SK-N-SH treated with all-trans-retinoic acid at 6 μM for 48 hours (cell line): ENCODE results near the gene AOC2.

Experiments used
- ATAC-seq: fragments of 200-7000 bp; cut with Tn5 transposase; 3 replicates; pipeline ENCODE4 v1.9.1; 2020; ENCODE audit warnings: mild to moderate bottlenecking, moderate library complexity
- ARNTL ChIP-seq: fragments of 450-650 bp; formaldehyde crosslinking; IDR thresholded peaks from 2 replicates; pipeline ENCODE4 v1.5.0; 2020; ENCODE audit warnings: low read depth, mild to moderate bottlenecking, moderate library complexity, borderline replicate concordance
- BACH2 ChIP-seq: fragments of 250-450 bp; sonication (Bioruptor Pico); IDR thresholded peaks from 2 replicates; pipeline ENCODE4 v1.9.0; 2021; ENCODE audit warnings: mild to moderate bottlenecking, borderline replicate concordance
- CREB5 ChIP-seq: fragments of 250-450 bp; sonication (Bioruptor Pico); IDR thresholded peaks from 2 replicates; pipeline ENCODE4 v1.5.1; 2020; ENCODE audit warnings: low read depth, mild to moderate bottlenecking, moderate library complexity
- CSDC2 ChIP-seq: fragments of 250-450 bp; sonication (Bioruptor Pico); IDR thresholded peaks from 2 replicates; pipeline ENCODE4 v1.5.0; 2020; ENCODE audit warnings: mild to moderate bottlenecking, moderate library complexity
- ESRRG ChIP-seq: fragments of 250-450 bp; sonication (Bioruptor Pico); IDR thresholded peaks from 2 replicates; pipeline ENCODE4 v1.6.1; 2021; ENCODE audit warnings: mild to moderate bottlenecking
- GLIS3 ChIP-seq: fragments of 250-450 bp; sonication (Bioruptor Pico); IDR thresholded peaks from 2 replicates; pipeline ENCODE4 v1.5.0; 2020; ENCODE audit warnings: mild to moderate bottlenecking, moderate library complexity
- ISL1 ChIP-seq: fragments of 250-450 bp; sonication (Bioruptor Pico); IDR thresholded peaks from 2 replicates; pipeline ENCODE4 v2.1.2; 2022; ENCODE audit warnings: mild to moderate bottlenecking, moderate library complexity
- OSR1 ChIP-seq: fragments of 250-450 bp; sonication (Bioruptor Pico); IDR thresholded peaks from 2 replicates; pipeline ENCODE4 v1.8.0; 2022; ENCODE audit warnings: moderate library complexity, mild to moderate bottlenecking, inconsistent platforms
- PPARA ChIP-seq: fragments of 250-450 bp; sonication (Bioruptor Pico); IDR thresholded peaks from 2 replicates; pipeline ENCODE4 v1.5.0; 2020; ENCODE audit warnings: mild to moderate bottlenecking, borderline replicate concordance
- RARB ChIP-seq: fragments of 250-450 bp; sonication (Bioruptor Pico); IDR thresholded peaks from 2 replicates; pipeline ENCODE4 v1.8.0; 2021; ENCODE audit warnings: mild to moderate bottlenecking, moderate library complexity
- SNAI2 ChIP-seq: fragments of 250-450 bp; sonication (Bioruptor Pico); IDR thresholded peaks from 2 replicates; pipeline ENCODE4 v1.5.0; 2020; ENCODE audit warnings: mild to moderate bottlenecking, moderate library complexity
- TCF4 ChIP-seq: fragments of 250-450 bp; sonication (Bioruptor Pico); IDR thresholded peaks from 2 replicates; pipeline ENCODE4 v1.8.0; 2021; ENCODE audit warnings: mild to moderate bottlenecking, moderate library complexity, borderline replicate concordance
- TOX ChIP-seq: fragments of 250-450 bp; sonication (Bioruptor Pico); IDR thresholded peaks from 2 replicates; pipeline ENCODE4 v1.8.0; 2021; ENCODE audit warnings: mild to moderate bottlenecking, moderate library complexity, borderline replicate concordance
- ZC3H10 ChIP-seq: fragments of 250-450 bp; sonication (Bioruptor Pico); IDR thresholded peaks from 2 replicates; pipeline ENCODE4 v1.5.1; 2021; ENCODE audit warnings: mild to moderate bottlenecking, moderate library complexity
- ZFP3 ChIP-seq: fragments of 250-450 bp; sonication (Bioruptor Pico); IDR thresholded peaks from 2 replicates; pipeline ENCODE4 v1.5.0; 2020; ENCODE audit warnings: mild to moderate bottlenecking, moderate library complexity
- ZFP30 ChIP-seq: fragments of 450-650 bp; formaldehyde crosslinking; IDR thresholded peaks from 2 replicates; pipeline ENCODE4 v1.5.0; 2022; ENCODE audit warnings: mild to moderate bottlenecking, moderate library complexity
- ZNF70 ChIP-seq: fragments of 450-650 bp; formaldehyde crosslinking; IDR thresholded peaks from 2 replicates; pipeline ENCODE4 v1.5.0; 2020; ENCODE audit warnings: mild to moderate bottlenecking, moderate library complexity
- ZNF8 ChIP-seq: fragments of 450-650 bp; formaldehyde crosslinking; IDR thresholded peaks from 2 replicates; pipeline ENCODE4 v1.5.0; 2020; ENCODE audit warnings: mild to moderate bottlenecking, moderate library complexity
- TF ChIP-seq, protein P1 (sequence below): fragments of 250-450 bp; sonication (Bioruptor Pico); IDR thresholded peaks from 2 replicates; pipeline ENCODE4 v1.5.1; 2021; ENCODE audit warnings: mild to moderate bottlenecking, moderate library complexity
- TF ChIP-seq, protein P2 (sequence below): fragments of 250-450 bp; sonication (Bioruptor Pico); IDR thresholded peaks from 2 replicates; pipeline ENCODE4 v1.8.0; 2021; ENCODE audit warnings: low read depth, mild to moderate bottlenecking, moderate library complexity, borderline replicate concordance
- TF ChIP-seq, protein P3 (sequence below): fragments of 250-450 bp; sonication (Bioruptor Pico); IDR thresholded peaks from 2 replicates; pipeline ENCODE4 v1.8.0; 2020; ENCODE audit warnings: mild to moderate bottlenecking, moderate library complexity, borderline replicate concordance
- TF ChIP-seq, protein P4 (sequence below): fragments of 250-450 bp; sonication (Bioruptor Pico); IDR thresholded peaks from 2 replicates; pipeline ENCODE4 v1.5.0; 2020; ENCODE audit warnings: mild to moderate bottlenecking, moderate library complexity

Gene AOC2

DNA sequence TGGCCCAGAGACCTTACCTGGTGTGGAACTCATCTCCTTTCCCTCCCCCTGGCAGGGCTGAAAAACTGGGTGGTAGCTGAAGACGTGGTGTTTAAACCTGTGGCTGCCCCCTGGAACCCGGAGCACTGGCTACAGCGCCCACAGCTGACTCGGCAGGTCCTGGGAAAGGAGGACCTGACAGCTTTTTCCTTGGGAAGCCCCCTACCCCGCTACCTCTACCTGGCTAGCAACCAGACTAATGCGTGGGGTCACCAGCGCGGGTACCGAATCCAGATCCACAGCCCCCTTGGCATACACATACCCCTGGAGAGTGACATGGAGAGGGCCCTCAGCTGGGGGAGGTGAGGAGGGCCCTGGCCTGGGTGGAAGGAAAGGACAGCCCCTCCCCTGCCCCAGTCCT, 4.7 kb downstream of the AOC2 start:
- ATAC-seq: no peak
- no peak for TF ChIP-seq SNAI2
- TF ChIP-seq, protein P1, sequence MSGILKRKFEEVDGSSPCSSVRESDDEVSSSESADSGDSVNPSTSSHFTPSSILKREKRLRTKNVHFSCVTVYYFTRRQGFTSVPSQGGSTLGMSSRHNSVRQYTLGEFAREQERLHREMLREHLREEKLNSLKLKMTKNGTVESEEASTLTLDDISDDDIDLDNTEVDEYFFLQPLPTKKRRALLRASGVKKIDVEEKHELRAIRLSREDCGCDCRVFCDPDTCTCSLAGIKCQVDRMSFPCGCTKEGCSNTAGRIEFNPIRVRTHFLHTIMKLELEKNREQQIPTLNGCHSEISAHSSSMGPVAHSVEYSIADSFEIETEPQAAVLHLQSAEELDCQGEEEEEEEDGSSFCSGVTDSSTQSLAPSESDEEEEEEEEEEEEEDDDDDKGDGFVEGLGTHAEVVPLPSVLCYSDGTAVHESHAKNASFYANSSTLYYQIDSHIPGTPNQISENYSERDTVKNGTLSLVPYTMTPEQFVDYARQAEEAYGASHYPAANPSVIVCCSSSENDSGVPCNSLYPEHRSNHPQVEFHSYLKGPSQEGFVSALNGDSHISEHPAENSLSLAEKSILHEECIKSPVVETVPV (CRISPR knock-in tag): no peak
- no peak for TF ChIP-seq CREB5 (CRISPR knock-in tag)
- no peak for TF ChIP-seq RARB (CRISPR knock-in tag)
- no peak for TF ChIP-seq GLIS3 (CRISPR knock-in tag)
- no peak for TF ChIP-seq OSR1 (CRISPR knock-in tag)
- no peak for TF ChIP-seq CSDC2 (CRISPR knock-in tag)
- TF ChIP-seq, protein P2, sequence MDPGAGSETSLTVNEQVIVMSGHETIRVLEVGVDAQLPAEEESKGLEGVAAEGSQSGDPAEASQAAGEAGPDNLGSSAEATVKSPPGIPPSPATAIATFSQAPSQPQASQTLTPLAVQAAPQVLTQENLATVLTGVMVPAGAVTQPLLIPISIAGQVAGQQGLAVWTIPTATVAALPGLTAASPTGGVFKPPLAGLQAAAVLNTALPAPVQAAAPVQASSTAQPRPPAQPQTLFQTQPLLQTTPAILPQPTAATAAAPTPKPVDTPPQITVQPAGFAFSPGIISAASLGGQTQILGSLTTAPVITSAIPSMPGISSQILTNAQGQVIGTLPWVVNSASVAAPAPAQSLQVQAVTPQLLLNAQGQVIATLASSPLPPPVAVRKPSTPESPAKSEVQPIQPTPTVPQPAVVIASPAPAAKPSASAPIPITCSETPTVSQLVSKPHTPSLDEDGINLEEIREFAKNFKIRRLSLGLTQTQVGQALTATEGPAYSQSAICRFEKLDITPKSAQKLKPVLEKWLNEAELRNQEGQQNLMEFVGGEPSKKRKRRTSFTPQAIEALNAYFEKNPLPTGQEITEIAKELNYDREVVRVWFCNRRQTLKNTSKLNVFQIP (CRISPR knock-in tag): no peak
- TF ChIP-seq ISL1 (CRISPR knock-in tag): no peak
- TF ChIP-seq, protein P3, sequence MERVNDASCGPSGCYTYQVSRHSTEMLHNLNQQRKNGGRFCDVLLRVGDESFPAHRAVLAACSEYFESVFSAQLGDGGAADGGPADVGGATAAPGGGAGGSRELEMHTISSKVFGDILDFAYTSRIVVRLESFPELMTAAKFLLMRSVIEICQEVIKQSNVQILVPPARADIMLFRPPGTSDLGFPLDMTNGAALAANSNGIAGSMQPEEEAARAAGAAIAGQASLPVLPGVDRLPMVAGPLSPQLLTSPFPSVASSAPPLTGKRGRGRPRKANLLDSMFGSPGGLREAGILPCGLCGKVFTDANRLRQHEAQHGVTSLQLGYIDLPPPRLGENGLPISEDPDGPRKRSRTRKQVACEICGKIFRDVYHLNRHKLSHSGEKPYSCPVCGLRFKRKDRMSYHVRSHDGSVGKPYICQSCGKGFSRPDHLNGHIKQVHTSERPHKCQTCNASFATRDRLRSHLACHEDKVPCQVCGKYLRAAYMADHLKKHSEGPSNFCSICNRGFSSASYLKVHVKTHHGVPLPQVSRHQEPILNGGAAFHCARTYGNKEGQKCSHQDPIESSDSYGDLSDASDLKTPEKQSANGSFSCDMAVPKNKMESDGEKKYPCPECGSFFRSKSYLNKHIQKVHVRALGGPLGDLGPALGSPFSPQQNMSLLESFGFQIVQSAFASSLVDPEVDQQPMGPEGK: no peak
- no peak for TF ChIP-seq ZFP30 (CRISPR knock-in tag)
- TF ChIP-seq, protein P4, sequence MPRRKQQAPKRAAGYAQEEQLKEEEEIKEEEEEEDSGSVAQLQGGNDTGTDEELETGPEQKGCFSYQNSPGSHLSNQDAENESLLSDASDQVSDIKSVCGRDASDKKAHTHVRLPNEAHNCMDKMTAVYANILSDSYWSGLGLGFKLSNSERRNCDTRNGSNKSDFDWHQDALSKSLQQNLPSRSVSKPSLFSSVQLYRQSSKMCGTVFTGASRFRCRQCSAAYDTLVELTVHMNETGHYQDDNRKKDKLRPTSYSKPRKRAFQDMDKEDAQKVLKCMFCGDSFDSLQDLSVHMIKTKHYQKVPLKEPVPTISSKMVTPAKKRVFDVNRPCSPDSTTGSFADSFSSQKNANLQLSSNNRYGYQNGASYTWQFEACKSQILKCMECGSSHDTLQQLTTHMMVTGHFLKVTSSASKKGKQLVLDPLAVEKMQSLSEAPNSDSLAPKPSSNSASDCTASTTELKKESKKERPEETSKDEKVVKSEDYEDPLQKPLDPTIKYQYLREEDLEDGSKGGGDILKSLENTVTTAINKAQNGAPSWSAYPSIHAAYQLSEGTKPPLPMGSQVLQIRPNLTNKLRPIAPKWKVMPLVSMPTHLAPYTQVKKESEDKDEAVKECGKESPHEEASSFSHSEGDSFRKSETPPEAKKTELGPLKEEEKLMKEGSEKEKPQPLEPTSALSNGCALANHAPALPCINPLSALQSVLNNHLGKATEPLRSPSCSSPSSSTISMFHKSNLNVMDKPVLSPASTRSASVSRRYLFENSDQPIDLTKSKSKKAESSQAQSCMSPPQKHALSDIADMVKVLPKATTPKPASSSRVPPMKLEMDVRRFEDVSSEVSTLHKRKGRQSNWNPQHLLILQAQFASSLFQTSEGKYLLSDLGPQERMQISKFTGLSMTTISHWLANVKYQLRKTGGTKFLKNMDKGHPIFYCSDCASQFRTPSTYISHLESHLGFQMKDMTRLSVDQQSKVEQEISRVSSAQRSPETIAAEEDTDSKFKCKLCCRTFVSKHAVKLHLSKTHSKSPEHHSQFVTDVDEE (CRISPR knock-in tag): no peak
- TF ChIP-seq ZFP3 (CRISPR knock-in tag): no peak
- no peak for TF ChIP-seq ZNF70 (CRISPR knock-in tag)
- no peak for TF ChIP-seq ESRRG (CRISPR knock-in tag)
- TF ChIP-seq, all 23 proteins: peak for 0

DNA sequence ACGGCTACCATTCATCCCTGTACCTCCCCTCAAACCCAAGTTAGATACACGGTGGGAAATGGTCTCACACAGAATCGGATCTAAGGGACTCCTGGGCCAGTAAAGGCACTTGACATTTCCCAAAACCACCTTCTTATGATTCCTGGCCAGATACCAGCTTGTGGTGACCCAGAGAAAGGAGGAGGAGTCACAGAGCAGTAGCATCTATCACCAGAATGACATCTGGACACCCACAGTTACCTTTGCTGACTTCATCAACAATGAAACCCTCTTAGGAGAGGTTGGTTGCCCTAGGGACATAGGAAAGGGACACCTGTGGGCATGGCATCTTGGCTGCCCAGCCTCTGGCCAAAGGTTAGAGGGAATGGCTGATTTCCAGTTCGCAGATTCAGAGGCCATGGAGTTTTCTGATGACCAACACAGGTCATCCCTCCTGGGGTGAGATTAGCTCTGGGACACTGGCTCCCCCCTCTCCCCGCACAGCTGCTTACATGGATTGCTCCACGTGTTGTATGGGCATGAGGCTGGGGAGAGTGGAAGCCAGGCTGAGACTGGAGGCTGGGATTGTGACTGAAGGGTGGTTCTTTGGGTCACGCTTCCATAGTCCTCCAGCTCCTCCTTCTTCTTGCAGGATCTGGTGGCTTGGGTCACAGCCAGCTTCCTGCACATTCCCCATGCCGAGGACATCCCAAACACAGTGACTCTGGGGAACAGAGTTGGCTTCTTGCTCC, 5.2 kb downstream of the AOC2 start:
- TF ChIP-seq ZC3H10 (no peak), ISL1 (CRISPR knock-in tag) (no peak), ESRRG (CRISPR knock-in tag) (no peak), ZNF70 (CRISPR knock-in tag) (no peak), TOX (CRISPR knock-in tag) (no peak), ZNF8 (no peak)
- TF ChIP-seq, all 23 proteins: peak for 0
- ATAC-seq: no peak

- ATAC-seq: no peak
- TF ChIP-seq, protein P1 (CRISPR knock-in tag): no peak
- TF ChIP-seq TCF4 (CRISPR knock-in tag) (no peak), BACH2 (CRISPR knock-in tag) (no peak), ISL1 (CRISPR knock-in tag) (no peak), CREB5 (CRISPR knock-in tag) (no peak), TOX (CRISPR knock-in tag) (no peak), ZNF8 (no peak), ZC3H10 (no peak), SNAI2 (no peak), CSDC2 (CRISPR knock-in tag) (no peak), OSR1 (CRISPR knock-in tag) (no peak), PPARA (CRISPR knock-in tag) (no peak), ZFP30 (CRISPR knock-in tag) (no peak), ESRRG (CRISPR knock-in tag) (no peak), ARNTL (CRISPR knock-in tag) (no peak)
- TF ChIP-seq, protein P3: no peak
These were observed 6.6 kb downstream of the AOC2 start, which contains the start of gene AOC3 for GRCh38 chr17:42850954-42851353. AOC3 (plus strand) TSS chr17:42851199; CDS start chr17:42851344, 145 bp downstream.
